NCI-H69 (cell line): ENCODE measurements around the gene CAPN5.

ENCODE experiments used
- DNase-seq: peaks from one replicate; lab custom pipeline; 2025; lab: John Stamatoyannopoulos, UW

Gene CAPN5

DNA sequence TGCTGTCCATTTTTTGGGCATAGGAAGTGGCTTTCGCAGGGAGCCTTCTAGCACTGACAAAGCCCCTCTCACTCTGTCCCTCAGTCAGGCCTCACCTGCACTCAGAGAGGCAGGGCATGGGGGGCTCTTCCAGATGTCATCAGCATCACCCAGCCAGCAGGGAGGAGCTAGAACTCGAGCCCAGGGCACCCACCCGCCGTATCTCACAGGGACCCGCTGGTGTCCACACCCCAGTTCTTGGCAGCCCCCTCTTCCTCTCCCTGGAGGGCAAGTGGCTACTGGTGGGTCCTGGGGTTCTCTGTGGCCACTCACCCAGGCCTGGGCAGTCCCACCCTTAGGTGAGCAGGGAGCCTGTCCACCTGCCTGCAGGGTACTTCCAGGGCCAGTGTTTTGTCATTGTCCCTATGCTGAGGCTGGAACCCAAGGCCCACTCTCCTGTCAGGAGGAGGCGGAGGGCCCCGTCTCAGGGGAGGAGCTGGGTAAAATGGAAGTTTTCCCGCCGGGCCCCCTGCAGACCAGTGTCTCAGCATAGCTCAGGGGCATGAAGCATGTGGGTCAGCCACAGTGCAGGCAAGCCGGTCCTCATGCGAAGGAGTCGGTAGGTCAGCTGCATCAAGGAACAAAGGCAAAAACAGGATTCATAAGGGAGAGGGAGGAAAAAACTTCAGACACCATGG, 83.1 kb downstream of the CAPN5 start:
- no peak for DNase-seq

DNA sequence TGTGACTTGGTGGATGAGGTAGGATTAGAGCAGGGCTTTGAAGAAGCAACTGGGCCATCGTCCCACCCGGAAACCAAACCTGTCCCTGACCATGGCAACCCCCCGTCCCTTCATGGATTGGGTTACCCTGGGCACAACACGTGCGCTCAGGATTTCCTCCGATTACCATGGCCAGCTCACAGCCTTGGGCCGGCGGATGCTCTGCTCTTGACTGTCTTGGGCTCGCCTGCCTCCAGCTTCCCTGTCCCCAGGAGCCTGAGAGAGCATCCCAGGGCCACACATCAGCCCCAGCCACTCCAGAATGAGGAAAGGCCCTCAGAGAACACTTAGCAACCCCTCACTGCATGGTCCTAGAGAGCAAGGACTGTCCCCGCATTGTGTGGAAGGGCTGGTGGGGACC, 84.1 kb downstream of the CAPN5 start:
- DNase-seq: no peak

DNA sequence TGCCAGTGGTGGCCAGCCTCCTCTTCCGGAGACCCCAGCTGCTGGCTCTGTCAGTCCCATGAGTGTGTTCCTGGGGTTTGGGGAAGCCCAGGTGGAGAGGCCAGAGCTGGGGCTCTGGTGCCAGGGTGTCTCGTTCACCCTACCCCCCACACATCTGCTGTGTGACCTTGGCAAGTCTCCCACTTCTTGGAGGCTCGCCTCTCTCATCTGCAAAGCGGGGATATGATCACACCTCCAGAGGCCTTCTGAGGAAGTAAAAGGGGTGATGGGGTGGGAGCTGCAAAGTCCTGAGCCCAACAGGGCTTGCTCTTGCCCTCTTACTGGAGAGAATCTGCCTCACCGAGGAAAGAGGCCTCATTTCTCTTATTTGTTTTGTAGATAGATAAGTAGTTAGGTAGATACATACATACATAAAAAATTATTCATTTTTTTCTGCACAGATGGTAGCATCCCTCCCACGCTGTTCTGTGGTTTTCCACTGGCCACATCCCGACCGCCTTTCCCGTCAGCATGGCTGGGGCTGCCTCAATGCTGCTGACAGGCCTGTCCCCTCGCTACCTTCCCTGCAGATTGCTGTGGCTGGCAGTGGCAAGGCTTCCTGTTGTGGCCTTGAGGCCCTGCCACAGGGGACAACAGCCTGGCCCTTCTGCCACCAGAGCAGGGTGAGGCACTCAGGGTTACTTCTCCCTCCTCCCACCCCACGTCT, 85.2 kb downstream of the CAPN5 start:
- peak; percentile 65 for DNase-seq

DNA sequence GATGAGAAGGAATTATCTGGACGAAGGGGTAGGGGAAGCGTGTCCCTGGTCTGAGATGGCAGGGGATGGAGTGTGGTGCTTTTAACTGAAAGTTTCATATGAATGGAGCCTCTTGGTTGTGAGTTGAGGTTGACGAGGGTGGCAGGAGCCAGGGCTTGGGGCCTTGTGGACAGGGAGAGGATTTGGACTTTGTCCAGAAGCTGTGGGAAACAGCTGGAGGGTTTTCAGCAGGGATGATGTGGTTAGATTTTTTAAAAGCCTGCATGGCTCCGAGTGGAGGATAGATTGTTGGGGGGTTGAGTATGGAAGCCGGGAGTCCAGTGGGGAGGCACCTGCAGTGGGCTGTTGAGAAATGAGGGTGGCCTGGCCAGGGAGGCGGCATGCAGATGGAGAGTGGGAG, 86.1 kb downstream of the CAPN5 start:
- DNase-seq: peak; percentile 38

DNA sequence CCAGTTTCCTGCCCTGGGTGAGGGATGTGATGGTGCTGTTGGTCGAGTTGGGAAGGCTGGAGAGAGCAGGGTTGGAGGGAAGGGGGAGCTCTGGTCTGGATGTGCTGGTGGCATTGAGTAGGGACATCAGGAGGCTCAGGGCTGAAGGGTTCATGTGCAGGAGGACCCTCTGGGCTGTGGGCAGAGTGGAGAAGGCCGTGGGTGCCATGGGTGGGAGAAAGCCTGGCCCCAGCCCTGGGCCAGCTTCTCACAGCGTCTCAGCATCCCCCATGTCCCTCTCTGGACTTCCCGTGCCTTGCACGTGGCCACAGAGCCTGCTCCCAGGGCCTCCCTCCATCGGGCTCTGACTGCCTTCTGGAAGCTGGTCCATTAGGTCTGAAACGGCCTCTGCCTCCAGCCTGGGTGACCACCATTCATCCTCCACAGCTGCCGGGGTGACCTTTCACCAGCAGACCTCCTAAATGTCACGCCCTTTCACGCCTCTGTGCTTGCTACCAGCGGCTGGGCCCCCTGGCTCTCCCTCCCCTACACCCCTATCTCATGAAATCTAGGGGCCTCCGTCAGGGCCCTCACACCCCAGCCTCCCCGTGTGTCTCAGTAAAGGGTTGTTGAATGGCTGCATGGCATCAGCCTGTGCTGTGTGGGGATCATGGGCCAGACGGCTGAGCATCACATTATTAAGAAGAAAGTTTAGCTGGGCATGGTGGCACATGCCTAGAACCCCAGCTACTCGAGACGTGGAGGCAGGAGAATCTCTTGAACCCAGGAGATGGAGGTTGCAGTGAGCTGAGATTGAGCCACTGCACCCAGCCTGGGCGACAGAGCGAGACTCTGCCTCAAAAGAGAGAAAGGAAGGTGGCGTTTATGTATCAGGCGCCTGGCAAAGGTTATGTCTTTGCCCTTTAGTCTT, 86.8 kb downstream of the CAPN5 start:
- DNase-seq: no peak

DNA sequence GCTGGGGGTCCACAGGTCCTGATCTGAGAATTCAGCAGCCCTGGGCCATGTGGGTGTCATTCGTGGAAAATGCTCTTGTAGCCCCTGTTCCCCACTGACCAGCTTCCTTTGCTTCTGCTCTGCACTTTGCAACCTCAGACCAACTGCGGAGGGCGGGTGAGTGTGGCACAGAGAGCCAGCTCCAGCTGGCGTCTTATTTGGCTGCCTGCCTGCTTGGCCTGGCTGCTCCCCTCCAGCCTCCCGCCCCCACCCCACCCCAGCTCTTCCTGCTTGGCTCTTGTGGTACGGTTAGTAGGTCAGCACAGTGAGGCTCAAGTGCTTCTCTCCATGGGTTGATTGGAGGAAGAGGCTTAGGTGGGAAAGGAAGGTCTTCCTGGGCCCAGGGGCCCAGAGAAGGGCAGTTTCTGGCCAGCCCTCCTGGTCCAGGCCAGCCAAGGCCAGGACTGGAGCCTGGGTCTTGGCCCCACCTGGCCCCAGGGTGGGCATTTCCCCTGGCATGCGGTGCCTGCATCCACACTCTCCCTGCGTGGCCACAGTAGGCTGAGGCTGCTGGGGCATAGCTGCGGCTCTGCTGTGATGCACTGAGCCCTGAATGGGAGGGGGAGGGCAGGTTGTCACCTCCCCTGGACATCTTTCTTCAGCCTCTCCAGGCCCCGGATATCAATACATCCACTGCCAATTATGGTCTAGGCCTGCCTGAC, 87.8 kb downstream of the CAPN5 start:
- peak; percentile 90 for DNase-seq

DNA sequence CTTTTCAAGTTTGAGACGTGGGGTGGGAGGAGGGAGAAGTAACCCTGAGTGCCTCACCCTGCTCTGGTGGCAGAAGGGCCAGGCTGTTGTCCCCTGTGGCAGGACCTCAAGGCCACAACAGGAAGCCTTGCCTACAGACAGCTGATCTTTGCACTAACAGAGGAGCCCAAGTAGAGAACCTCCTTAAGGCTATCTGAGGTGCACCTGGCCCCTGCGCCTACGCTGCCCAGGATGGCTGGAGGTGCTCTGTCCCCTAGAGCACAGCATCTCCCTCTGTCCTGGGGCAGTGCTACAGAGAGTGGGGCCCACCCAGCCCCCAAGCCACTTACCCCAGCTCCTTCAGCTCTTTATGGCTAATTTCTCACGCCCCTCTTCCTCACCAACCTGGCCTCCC, 88.3 kb downstream of the CAPN5 start:
- no peak for DNase-seq

DNA sequence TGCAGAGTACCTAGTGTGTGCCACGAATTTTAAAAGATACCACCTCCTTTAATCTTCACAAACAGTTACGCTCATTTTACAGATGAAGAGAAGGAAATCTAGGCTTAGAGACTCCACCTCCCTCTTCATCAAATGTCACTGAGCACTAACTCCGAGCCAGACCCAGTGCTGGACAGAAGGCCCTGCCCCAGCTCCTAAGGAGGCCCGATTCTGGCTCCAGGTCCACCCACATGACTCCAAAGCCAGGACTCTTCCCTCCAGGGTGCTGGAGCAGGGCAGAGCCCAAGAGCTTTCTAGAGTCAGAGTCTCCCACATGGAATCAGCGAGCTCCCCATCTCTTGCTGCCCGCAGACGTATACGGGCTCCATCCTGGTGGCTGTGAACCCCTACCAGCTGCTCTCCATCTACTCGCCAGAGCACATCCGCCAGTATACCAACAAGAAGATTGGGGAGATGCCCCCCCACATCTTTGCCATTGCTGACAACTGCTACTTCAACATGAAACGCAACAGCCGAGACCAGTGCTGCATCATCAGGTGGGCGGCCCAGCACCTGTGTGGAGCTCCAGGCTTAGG, 88.9 kb downstream of the CAPN5 start:
- DNase-seq: no peak

DNA sequence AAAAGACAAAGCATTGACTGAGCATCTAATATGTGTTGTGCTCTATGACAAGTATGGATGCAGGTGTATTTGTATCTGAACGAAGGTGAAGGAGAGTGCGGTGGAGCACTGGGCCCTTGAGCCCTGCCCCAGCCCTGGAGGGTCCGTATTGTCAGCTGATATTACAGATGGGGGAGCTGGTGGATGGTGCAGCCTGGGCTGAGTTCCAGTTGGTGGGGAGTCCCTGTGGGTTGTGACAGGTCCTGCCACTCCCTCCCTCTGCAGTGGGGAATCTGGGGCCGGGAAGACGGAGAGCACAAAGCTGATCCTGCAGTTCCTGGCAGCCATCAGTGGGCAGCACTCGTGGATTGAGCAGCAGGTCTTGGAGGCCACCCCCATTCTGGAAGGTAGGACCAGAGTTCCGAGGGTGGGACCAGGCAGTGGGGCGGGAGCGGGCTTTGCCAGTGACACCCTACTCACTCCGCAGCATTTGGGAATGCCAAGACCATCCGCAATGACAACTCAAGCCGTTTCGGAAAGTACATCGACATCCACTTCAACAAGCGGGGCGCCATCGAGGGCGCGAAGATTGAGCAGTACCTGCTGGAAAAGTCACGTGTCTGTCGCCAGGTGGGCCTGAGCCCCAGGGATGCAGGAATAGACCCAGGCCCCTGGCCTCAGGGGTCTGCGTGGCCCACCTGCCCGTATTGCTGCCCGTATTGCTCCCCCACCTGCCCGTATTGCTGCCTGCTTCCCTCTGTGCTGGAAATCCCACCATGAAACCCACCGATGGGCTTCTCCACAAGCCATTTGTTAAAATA, 89.8 kb downstream of the CAPN5 start:
- no peak for DNase-seq

DNA sequence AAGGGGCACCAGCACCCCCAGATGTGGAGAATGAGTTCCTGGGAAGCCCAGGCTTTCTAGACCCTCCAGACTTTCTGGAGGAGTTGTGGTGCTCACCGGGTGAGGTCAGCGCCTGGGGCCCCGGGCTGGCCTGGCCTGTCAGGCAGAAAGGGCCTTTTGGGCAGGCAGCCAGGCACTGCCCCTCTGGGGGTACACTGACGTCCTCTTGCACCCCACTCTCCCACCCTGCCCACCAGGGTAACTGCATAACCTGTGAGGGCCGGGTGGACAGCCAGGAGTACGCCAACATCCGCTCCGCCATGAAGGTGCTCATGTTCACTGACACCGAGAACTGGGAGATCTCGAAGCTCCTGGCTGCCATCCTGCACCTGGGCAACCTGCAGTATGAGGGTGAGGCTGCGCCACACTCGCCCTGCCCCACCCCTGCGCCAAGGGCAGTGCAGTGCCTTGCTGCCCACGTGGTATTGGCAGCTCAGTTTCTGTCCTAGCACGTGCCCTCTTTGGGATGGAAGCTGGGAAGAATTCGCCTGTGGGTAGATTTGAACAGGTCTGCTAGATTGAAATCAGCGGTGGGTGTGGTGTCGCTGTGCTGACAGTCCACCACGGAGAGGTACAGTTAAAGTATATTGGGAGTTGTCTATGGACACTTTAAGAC, 91.4 kb downstream of the CAPN5 start:
- no peak for DNase-seq

DNA sequence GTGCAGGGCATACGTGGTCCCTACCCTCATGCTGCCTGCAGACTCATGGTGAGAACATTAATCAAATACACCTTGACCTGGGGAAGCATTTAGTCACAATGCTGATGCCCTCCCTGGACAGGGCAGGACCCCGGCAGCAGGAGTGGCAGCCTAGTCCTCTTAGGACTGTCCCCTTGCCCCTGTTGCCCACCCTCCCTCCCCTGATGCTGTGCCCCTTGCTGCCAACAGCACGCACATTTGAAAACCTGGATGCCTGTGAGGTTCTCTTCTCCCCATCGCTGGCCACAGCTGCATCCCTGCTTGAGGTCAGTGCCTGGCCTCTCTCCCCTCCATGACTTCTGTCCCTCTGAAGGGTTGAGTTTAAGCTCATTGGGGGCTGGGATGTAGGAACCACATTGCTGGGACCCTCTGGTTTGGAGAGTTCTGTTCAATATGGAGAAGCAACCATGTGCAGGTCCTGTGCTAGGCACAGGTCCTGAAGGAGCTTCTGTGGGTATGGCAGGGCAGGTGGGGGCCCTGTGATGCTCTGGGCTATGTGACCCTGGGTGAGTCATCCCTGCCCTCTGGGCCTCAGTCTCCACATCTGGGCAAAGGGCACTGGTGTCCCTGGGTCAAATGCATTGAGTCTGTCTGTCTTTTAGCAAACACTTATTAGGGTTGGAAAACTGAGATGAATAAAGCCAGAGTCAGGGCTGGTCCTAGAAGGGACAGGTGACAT, 92.6 kb downstream of the CAPN5 start:
- no peak for DNase-seq

DNA sequence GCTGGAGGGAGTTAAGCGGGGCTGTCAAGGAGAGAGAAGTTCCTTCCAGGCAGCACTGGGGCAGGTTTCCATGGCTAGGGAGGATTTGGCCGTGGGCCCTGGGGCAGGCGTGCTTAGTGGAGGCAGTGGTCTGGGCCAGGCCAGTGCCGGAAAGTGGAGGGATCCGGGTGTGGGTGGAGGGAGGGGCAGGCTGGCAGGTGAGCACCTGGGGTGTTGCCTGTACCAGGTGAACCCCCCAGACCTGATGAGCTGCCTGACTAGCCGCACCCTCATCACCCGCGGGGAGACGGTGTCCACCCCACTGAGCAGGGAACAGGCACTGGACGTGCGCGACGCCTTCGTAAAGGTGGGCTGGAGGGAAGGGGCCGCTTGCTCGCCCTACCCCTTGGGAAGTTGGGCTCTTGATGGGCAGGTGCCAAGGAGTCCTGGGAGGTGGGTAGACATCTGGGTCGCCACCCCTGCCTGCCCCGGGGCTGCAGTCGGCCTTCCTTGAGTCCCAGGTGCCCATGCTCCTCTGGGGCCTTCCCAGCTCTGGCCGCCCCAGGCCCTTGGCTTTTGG, 93.2 kb downstream of the CAPN5 start:
- DNase-seq: no peak

DNA sequence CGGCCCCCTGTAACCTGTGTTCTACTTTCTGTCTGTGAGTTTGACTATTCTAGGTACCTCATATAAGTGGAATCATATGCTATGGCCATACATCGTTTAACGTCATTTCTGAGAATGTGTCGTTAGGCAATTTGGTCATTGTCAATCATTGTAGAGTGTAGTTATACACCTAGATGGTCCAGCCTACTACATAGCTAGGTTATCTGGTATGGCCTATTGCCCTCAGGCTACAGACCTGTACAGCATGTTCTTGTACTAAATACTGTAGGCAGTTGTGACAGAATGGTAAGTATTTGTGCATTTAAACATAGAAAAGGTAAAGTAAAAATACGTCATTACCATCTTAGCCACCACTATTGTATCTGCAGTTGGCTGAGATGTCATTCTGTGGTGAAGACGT, 96.5 kb downstream of the CAPN5 start:
- no peak for DNase-seq

DNA sequence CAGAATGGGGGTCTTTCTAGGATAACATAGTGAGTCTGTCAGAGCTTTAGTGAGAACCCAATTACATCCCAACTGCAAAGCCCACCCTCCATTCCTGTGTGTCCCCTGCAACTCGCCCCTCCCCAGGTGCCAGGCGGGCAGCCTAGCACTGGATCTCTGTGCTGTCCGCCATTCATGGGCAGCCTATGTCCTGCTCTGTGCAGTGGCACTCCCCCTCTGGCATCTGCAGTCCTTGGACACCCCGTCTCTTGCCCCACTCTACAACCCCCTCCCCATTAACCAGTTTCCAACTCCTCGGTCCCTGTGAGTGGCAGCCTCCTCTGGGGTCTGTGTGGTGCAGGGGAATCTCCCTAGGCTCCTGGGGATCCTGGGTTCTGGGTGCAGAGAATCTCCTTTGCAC, 98.3 kb downstream of the CAPN5 start:
- DNase-seq: no peak

DNA sequence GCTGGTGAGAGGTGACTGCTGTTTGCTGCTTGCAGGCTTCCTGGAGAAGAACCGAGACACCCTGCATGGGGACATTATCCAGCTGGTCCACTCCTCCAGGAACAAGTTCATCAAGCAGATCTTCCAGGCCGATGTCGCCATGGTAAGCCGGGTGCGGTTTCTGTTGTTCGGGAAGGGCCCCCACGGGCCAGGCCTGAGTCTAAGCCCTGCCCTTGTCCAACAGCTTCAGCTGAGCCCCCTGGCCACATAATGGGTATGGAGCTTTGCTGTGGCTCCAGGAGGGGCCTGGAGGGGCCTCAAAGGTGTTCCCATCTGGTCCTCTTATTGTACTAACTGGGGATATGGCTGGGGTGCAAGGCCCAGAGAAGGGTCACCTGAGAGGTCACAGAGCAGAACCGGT, 99.2 kb downstream of the CAPN5 start:
- no peak for DNase-seq

DNA sequence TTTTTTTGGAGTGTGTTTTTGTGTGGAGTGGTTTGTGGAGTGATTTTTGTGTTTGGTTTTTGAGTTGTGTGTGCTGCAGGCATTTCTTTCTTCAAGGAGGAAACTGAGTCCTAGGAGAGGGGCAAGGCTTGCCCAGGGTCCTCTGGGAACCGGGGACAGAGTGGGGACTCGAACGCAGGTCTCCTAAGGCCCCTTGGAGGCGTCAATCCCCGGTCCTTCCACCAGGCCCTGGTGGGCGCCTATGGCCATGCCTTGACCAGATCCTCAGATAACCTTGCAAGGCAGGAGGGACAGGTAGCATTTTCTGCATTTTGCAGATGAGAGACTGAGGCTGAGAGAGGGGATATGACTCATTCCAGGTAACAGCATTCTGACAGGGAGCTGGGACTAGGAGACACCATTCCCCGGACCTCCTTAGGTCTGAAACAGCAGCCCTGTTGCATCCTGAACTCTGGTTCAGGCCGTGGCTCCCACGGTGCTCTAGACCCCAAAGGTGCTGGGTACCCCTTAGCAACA, 100.4 kb downstream of the CAPN5 start:
- DNase-seq: no peak

DNA sequence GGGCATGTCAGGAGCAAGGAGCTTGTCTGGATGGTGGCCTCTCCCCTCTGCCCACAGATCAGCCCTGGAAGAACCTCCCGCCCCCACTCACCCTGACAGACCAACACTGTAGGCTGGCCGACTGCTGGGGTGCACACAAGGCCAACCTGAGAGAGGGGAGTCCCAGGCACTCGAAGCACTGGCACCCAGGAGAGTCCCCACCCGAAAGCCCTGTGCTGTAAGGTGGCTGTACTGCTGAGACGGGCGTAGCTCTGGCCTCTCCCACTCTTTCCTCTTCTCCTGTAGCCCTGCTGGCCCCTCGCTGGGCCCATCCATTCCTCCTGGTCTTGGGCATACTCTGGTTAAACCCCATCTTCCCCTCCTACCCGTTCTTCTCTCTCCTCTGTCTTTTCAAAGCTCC, 101.0 kb downstream of the CAPN5 start:
- no peak for DNase-seq

DNA sequence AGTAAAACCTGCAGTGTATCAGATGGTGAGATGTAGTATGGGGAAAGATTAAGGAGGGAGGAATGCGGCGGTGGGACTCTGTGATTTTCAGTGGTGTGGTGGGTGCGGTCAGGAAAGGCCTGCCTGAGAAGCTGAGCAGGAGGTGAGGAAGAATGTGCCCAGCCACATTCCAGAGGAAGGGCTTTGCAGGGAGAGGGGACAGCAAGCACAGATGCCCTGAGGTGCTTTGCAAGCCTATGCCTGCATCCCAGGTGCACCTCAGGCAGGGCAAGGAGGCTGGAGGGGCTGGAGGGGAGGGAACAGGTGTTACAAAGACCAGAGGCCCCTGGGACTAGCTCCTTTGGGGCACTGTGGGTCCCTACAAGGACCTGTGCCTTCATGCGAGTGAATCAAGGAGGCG, 103.3 kb downstream of the CAPN5 start:
- DNase-seq: no peak

DNA sequence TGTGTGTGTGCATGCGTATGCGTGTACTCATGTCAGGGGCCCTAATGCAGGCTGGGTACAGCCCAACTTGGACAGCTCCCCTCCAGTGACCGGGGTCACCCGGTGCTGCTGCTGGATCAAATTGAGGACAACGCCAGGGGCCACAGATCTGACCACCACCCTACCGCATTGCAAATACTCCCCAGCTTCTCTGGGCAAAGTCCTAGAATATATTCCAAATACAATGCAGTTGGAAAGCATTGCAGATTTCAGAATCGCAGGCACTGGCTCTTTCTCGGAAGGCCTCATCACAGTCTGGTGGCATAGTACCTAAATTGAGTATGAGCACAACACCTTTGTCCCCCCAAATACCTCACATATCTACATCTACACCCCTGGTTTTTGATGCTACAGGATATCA, 104.5 kb downstream of the CAPN5 start:
- no peak for DNase-seq
